ENCODE measurements around the gene GPR146. TPM values are rescaled to one million over a fixed set of nuclear protein-coding genes. Genes with fewer than 3 reads are reported as not detected.

GPR146 gene
- total RNA-seq, 1 donor, result 1.2 TPM

GRCh38 chr7:1046722-1047679 is 2.7 kb downstream of the GPR146 start:
- no peak for TF ChIP-seq CTCF (IDR thresholded peaks at IDR 0.05; ENCODE audit: insufficient read depth, low read length)

GRCh38 chr7:1049006-1049741 is 4.8 kb downstream of the GPR146 start:
- H3K4me3 ChIP-seq (ENCODE audit: low read depth, low read length), result no peak overlapping the region
- no peak for TF ChIP-seq CTCF (IDR thresholded peaks at IDR 0.05; ENCODE audit: insufficient read depth, low read length)
- DNase-seq (ENCODE audit: low read depth), result no peak

More at GRCh38 chr7:1046722-1047679, 2.7 kb downstream of the GPR146 start:
- no peak for DNase-seq (ENCODE audit: low read depth)
- H3K4me3 ChIP-seq (ENCODE audit: low read depth, low read length), result no peak overlapping the region

- TF ChIP-seq CTCF (IDR thresholded peaks at IDR 0.05; ENCODE audit: insufficient read depth, low read length), result no peak
- no peak for DNase-seq (ENCODE audit: low read depth)
- no peak overlapping the region for H3K4me3 ChIP-seq (ENCODE audit: low read depth, low read length)
Observed at GRCh38 chr7:1049801-1050200, 5.5 kb downstream of the GPR146 start.

- TF ChIP-seq CTCF (IDR thresholded peaks at IDR 0.05; ENCODE audit: insufficient read depth, low read length), result no peak
- no peak overlapping the region for H3K4me3 ChIP-seq (ENCODE audit: low read depth, low read length)
- DNase-seq (ENCODE audit: low read depth), result no peak
Observed at GRCh38 chr7:1050254-1050906, 6.0 kb downstream of the GPR146 start.

- no peak overlapping the region for H3K4me3 ChIP-seq (ENCODE audit: low read depth, low read length)
- no peak for TF ChIP-seq CTCF (IDR thresholded peaks at IDR 0.05; ENCODE audit: insufficient read depth, low read length)
- DNase-seq (ENCODE audit: low read depth), result no peak
Observed at GRCh38 chr7:1050956-1051690, 6.8 kb downstream of the GPR146 start.

Measured in fibroblast of the aortic adventitia (primary cell).